Erythroblast (primary cell): ENCODE results near the gene GPR82.

Experiments used
- GATA1 ChIP-seq: IDR thresholded peaks from 2 replicates; pipeline ENCODE4 v1.6.1; 2011; ENCODE audit warnings: low read depth, mild to moderate bottlenecking, control low read depth, low read length, moderate library complexity
- POLR2A ChIP-seq: IDR thresholded peaks from 2 replicates; pipeline ENCODE4 v1.6.1; 2011; ENCODE audit warnings: mild to moderate bottlenecking, low read length

GRCh38 chrX:41686788-41687187 is 37.2 kb upstream of the GPR82 start:
- TF ChIP-seq POLR2A (no peak), GATA1 (no peak)
